PC-9 (cell line): ENCODE measurements around the gene SCYGR7. TPM values are rescaled to one million over a fixed set of nuclear protein-coding genes. Genes with fewer than 3 reads are reported as not detected.

Experiments
- BruUV-seq: library from RNA; stranded (reverse); fragments of 400-500 nt; replicated peaks from 2 replicates; lab custom pipeline; 2021; lab: Mats Ljungman, UMichigan
- CTCF ChIA-PET: fragments of 300-600 bp; sonication (Branson Sonifier 250); formaldehyde crosslinking; loops from one replicate; lab custom pipeline; 2022; ENCODE audit warnings: antibody characterized with exemption; lab: Charles Lee
- POLR2A ChIA-PET: fragments of 300-600 bp; sonication (Branson Sonifier 250); formaldehyde crosslinking; loops from one replicate; lab custom pipeline; 2022; ENCODE audit warnings: antibody characterized with exemption; ENCODE audit not compliant: unreplicated experiment; lab: Charles Lee
- DNase-seq, 2 experiments: peaks; one replicate each; pipeline versions ENCODE4 v3.0.0 to v3.0.0-alpha.2; 2015 to 2022; ENCODE audit warnings: mixed read lengths in 1 of 2
- H2AFZ ChIP-seq: fragments of 200-600 bp; sonication (generic); 2 replicates; pipeline ENCODE4 v1.8.1; 2017; ENCODE audit warnings: antibody characterized with exemption
- H3F3A ChIP-seq: fragments of 200-600 bp; sonication (generic); 2 replicates; pipeline ENCODE4 v1.8.1; 2017; ENCODE audit warnings: antibody characterized with exemption, mild to moderate bottlenecking, low read depth; ENCODE audit not compliant: insufficient read depth
- H3K27ac ChIP-seq: fragments of 200-600 bp; sonication (generic); 2 replicates; pipeline ENCODE4 v1.6.1; 2016; ENCODE audit warnings: mixed run types
- H3K27me3 ChIP-seq: fragments of 200-600 bp; sonication (generic); 2 replicates; pipeline ENCODE4 v1.6.1; 2016; ENCODE audit warnings: low read depth, mixed run types; ENCODE audit not compliant: insufficient read depth
- H3K36me3 ChIP-seq: fragments of 200-600 bp; sonication (generic); 2 replicates; pipeline ENCODE4 v1.6.1; 2016; ENCODE audit warnings: low read depth, mixed run types
- H3K4me1 ChIP-seq: fragments of 200-600 bp; sonication (generic); replicated peaks from 2 replicates; pipeline ENCODE4 v1.6.1; 2016; ENCODE audit warnings: mixed run types; ENCODE audit not compliant: insufficient read depth
- H3K4me2 ChIP-seq: fragments of 200-600 bp; sonication (generic); 2 replicates; pipeline ENCODE4 v1.6.1; 2017; ENCODE audit warnings: mixed run types
- H3K4me3 ChIP-seq: fragments of 200-600 bp; sonication (generic); 2 replicates; pipeline ENCODE4 v1.6.1; 2016; ENCODE audit warnings: mixed run types
- H3K79me2 ChIP-seq: fragments of 200-600 bp; sonication (generic); 2 replicates; pipeline ENCODE4 v1.6.1; 2017; ENCODE audit warnings: low read depth, mixed run types
- H3K9me2 ChIP-seq: fragments of 200-600 bp; sonication (generic); 2 replicates; pipeline ENCODE4 v1.8.1; 2017; ENCODE audit warnings: mild to moderate bottlenecking; ENCODE audit not compliant: insufficient read depth
- H3K9me3 ChIP-seq: fragments of 200-600 bp; sonication (generic); 2 replicates; pipeline ENCODE4 v1.8.1; 2016; ENCODE audit warnings: low read depth; ENCODE audit not compliant: insufficient read depth
- H4K20me1 ChIP-seq: fragments of 200-600 bp; sonication (generic); 2 replicates; pipeline ENCODE4 v1.8.1; 2017; ENCODE audit not compliant: insufficient read depth
- EZH2 ChIP-seq: fragments of 200-600 bp; sonication (generic); IDR thresholded peaks from 2 replicates; pipeline ENCODE4 v1.8.0; 2017; ENCODE audit warnings: antibody characterized with exemption, low read depth
- intact Hi-C: fragments of 100-400 bp; cut with micrococcal nuclease; formaldehyde crosslinking; loops from one replicate; pipeline ENCODE4 v1.10.0; 2022; ENCODE audit not compliant: unreplicated experiment
- total RNA-seq: library from RNA; stranded (reverse); gene quantifications from 2 replicates; pipeline ENCODE4 v1.2.3, GENCODE V29; 2021
- TF ChIP-seq, protein P1 (sequence below): fragments of 200-600 bp; sonication (generic); conservative IDR thresholded peaks from 2 replicates; pipeline ENCODE4 v1.6.1; 2017; ENCODE audit warnings: mixed run types, antibody characterized with exemption, mild to moderate bottlenecking, moderate library complexity

Gene SCYGR7
- total RNA-seq, 1 experiment from 2014 or later: not detected

DNA sequence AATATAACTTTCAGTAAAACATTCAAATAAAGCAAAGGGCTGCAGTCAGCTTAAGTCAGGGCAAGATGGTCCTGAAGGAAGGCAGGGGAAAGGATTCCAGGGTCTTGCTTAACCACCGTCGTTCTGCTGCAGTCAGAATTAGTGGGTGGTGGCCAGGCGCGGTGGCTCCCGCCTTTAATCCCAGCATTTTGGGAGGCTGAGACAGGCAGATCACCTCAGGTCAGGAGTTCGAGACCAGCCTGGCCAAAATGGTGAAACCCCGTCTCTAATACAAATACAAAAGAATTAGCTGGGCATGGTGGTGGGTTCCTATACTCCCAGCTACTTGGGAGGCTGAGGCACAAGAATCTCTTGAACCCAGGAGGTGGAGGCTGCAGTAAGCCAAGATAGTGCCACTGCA lies 17.1 kb upstream of the SCYGR7 start:
- Histone ChIP-seq H3K9me3 (no peaks in the 10 kb centered on the region), H3K9me2 (no peaks in the 10 kb centered on the region), H3K4me1 (no peaks in the 10 kb centered on the region), H2AFZ (no peak overlapping the region), H4K20me1 (no peaks in the 10 kb centered on the region), H3K4me2 (no peak overlapping the region), H3F3A (no peaks in the 10 kb centered on the region), H3K79me2 (no peaks in the 10 kb centered on the region), H3K27me3 (no peaks in the 10 kb centered on the region), H3K27ac (no peak overlapping the region), H3K4me3 (no peak overlapping the region), H3K36me3 (no peaks in the 10 kb centered on the region)
- BruUV-seq: no TSS peak
- intact Hi-C loops: no loop called here
- TF ChIP-seq, protein P1, sequence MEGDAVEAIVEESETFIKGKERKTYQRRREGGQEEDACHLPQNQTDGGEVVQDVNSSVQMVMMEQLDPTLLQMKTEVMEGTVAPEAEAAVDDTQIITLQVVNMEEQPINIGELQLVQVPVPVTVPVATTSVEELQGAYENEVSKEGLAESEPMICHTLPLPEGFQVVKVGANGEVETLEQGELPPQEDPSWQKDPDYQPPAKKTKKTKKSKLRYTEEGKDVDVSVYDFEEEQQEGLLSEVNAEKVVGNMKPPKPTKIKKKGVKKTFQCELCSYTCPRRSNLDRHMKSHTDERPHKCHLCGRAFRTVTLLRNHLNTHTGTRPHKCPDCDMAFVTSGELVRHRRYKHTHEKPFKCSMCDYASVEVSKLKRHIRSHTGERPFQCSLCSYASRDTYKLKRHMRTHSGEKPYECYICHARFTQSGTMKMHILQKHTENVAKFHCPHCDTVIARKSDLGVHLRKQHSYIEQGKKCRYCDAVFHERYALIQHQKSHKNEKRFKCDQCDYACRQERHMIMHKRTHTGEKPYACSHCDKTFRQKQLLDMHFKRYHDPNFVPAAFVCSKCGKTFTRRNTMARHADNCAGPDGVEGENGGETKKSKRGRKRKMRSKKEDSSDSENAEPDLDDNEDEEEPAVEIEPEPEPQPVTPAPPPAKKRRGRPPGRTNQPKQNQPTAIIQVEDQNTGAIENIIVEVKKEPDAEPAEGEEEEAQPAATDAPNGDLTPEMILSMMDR: no peak
- TF ChIP-seq EZH2: no peak
- ChIA-PET CTCF (interaction anchor here (0.6 kb wide), 1 partner anchor 29 kb away, joined by 4 read pairs; no protein-coding TSS in a partner anchor), POLR2A (no interaction called here)
- DNase-seq: no peak

DNA sequence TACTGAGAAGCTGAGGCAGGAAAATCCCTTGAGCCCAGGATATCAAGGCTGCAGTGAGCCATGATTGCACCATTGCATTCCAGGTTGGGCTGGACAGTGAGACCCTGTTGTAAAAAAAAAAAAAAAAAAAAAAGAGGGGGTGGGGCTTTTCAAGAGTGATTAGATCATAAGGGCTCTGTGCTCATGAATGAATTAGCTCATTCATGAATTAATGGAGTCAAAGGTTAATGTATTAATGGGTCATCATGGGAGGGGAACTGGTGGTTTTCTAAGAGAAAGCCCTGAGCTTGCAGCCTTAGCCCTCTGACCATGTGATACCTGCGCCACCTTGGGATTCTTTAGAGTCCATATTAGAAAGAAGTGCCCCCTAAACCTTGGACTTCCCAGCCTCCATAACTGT lies 14.8 kb upstream of the SCYGR7 start:
- no peaks in the 10 kb centered on the region for H3F3A ChIP-seq
- H3K9me3 ChIP-seq: no peaks in the 10 kb centered on the region
- no peak overlapping the region for H2AFZ ChIP-seq
- no peaks in the 10 kb centered on the region for H3K36me3 ChIP-seq
- no peaks in the 10 kb centered on the region for H3K27me3 ChIP-seq
- H3K4me3 ChIP-seq: no peak overlapping the region
- intact Hi-C loops: no loop called here
- no peak for TF ChIP-seq EZH2
- TF ChIP-seq, protein P1: no peak
- no peaks in the 10 kb centered on the region for H3K9me2 ChIP-seq
- H3K4me1 ChIP-seq: peaks cover 3% of the 10 kb centered on the region; the same call in 1 of the 2 replicates
- POLR2A ChIA-PET: interaction anchor here (0.7 kb wide), 1 partner anchor 43 kb away, joined by 29 read pairs; no protein-coding TSS in a partner anchor
- no TSS peak for BruUV-seq
- CTCF ChIA-PET: interaction anchor here (0.5 to 0.6 kb wide), 2 partner anchors 328 to 586 kb away, joined by 3 to 5 read pairs; no protein-coding TSS in a partner anchor
- H3K4me2 ChIP-seq: no peak overlapping the region
- H3K27ac ChIP-seq: no peak overlapping the region
- H3K79me2 ChIP-seq: no peaks in the 10 kb centered on the region
- no peaks in the 10 kb centered on the region for H4K20me1 ChIP-seq
- no peak for DNase-seq

DNA sequence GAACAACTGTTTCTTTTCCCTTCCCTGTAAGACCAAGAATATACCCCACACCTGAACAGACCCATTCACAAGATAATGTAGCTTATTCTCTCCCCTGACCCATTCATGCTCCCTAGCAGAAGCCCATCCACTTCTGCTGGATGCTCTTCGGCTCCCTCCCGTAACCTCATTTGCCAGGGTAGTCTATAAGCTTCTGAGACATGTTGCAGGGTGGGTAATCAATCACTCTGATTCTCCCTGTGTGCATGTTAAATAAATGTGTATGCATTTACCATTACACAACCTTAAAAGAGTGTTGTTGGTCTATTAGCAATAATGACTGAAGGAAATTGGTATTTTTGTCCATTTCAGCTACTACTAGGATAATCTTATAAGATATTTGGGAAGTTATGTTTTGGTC lies 11.6 kb upstream of the SCYGR7 start:
- H3K4me2 ChIP-seq: no peak overlapping the region
- TF ChIP-seq, protein P1: no peak
- TF ChIP-seq EZH2: no peak
- no TSS peak for BruUV-seq
- H3K9me2 ChIP-seq: no peaks in the 10 kb centered on the region
- peaks cover 9% of the 10 kb centered on the region; the same call in 1 of the 2 replicates for H3K4me1 ChIP-seq
- no peaks in the 10 kb centered on the region for H3K27me3 ChIP-seq
- H3K36me3 ChIP-seq: no peaks in the 10 kb centered on the region
- H3F3A ChIP-seq: no peaks in the 10 kb centered on the region
- H3K79me2 ChIP-seq: no peaks in the 10 kb centered on the region
- H3K27ac ChIP-seq: no peak overlapping the region
- no peak overlapping the region for H2AFZ ChIP-seq
- ChIA-PET POLR2A (no interaction called here), CTCF (no interaction called here)
- no peak overlapping the region for H3K4me3 ChIP-seq
- DNase-seq: no peak
- intact Hi-C loops: no loop called here
- H4K20me1 ChIP-seq: no peaks in the 10 kb centered on the region
- H3K9me3 ChIP-seq: no peaks in the 10 kb centered on the region
